SH-SY5Y (cell line): ENCODE measurements around the gene MMRN1.

Experiments
- GATA2 ChIP-seq: IDR thresholded peaks from 2 replicates; pipeline ENCODE4 v1.6.1; 2011; ENCODE audit warnings: mild to moderate bottlenecking, low read depth, low read length
- GATA3 ChIP-seq: IDR thresholded peaks from 2 replicates; pipeline ENCODE4 v1.6.1; 2011; ENCODE audit warnings: low read depth, mild to moderate bottlenecking, low read length, moderate library complexity

DNA sequence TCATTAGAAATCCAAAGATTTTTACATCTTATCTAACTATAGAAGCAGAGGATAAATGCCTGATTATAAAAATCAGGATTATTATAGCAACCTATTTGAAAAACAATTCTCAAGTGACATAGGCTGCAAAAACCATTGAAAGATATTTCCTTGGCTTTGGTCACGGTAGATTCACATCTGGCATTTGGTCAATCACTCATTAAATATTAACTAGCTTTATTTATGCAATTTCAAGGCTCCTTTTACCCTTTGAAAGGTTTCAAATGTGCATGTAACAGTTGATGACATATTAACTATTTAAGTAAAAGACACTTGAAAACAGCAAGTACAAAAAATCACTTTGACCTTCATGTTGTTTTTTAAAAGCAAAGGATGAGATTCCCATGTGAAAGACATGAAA lies 98.1 kb downstream of the MMRN1 start:
- TF ChIP-seq GATA2: no peak
- TF ChIP-seq GATA3: no peak
